Fibroblast of lung (primary cell): Measurements from ENCODE around the gene FBRSL1.
"Not testable (repeated sequence)": the region's sequence is repeated elsewhere in the genome, so short reads cannot be mapped to it uniquely, and the experiment has no call there.

Experiments
- EZH2 ChIP-seq: IDR thresholded peaks from 2 replicates; pipeline ENCODE4 v1.5.1; 2012; ENCODE audit warnings: low read length, control low read depth, mild to moderate bottlenecking; ENCODE audit errors: missing control alignments
- TF ChIP-seq, protein P1 (sequence below), 2 donors: IDR thresholded peaks in 1 of 2; conservative IDR thresholded peaks in 1 of 2; 1 replicate in 1 of 2; 2 replicates in 1 of 2; pipeline ENCODE4 v1.5.1; 2011 to 2012; ENCODE audit warnings: low read length in 2 of 2, control low read depth in 1 of 2, inconsistent platforms in 1 of 2, low read depth in 1 of 2, mild to moderate bottlenecking in 1 of 2

DNA sequence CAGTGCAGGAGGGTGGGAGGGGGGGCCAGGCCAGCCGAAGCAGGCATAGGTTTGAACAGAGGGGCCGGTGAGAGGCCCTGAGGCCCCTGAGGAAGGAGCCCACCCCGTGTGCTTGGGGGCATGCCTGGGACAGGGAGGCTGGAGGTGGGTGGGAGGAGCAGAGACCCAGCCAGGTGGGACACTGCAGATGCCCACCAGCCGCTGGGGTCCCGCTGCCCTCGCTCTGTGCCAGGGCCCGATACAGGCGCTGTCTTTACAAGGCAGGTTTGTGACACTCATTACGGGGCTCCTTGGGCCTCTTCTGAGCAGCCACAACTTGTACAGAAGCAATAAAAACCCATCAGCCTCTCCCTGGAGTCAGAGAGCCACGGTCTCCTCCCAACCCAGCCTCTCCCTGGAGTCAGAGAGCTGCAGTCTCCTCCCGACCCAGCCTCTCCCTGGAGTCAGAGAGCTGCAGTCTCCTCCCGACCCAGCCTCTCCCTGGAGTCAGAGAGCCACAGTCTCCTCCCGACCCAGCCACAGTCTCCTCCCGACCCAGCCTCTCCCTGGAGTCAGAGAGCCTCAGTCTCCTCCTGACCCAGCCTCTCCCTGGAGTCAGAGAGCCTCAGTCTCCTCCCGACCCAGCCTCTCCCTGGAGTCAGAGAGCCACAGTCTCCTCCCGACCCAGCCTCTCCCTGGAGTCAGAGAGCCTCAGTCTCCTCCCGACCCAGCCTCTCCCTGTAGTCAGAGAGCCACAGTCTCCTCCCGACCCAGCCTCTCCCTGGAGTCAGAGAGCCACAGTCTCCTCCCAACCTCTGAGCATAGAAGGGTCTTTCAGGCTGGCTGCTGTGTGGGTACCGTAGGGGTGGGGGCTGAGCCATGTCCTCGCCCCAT is 43.0 kb downstream of the FBRSL1 start:
- TF ChIP-seq, protein P1, sequence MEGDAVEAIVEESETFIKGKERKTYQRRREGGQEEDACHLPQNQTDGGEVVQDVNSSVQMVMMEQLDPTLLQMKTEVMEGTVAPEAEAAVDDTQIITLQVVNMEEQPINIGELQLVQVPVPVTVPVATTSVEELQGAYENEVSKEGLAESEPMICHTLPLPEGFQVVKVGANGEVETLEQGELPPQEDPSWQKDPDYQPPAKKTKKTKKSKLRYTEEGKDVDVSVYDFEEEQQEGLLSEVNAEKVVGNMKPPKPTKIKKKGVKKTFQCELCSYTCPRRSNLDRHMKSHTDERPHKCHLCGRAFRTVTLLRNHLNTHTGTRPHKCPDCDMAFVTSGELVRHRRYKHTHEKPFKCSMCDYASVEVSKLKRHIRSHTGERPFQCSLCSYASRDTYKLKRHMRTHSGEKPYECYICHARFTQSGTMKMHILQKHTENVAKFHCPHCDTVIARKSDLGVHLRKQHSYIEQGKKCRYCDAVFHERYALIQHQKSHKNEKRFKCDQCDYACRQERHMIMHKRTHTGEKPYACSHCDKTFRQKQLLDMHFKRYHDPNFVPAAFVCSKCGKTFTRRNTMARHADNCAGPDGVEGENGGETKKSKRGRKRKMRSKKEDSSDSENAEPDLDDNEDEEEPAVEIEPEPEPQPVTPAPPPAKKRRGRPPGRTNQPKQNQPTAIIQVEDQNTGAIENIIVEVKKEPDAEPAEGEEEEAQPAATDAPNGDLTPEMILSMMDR (conservative IDR thresholded peaks at IDR 0.05 in 1 of 2, IDR thresholded peaks at IDR 0.05 in 1 of 2; ENCODE audit: low read depth in 1 of 2, low read length in 2 of 2): not testable (repeated sequence)
- not testable (repeated sequence) for TF ChIP-seq EZH2
